CD4-positive, alpha-beta T cell treated with Interleukin-2 at 100 ng/mL for 4 hours (primary cell): ENCODE data around the gene THSD4.

Experiments used
- DNase-seq: peaks from one replicate; pipeline ENCODE4 v3.0.0-alpha.2; 2020; ENCODE audit warnings: low spot score

THSD4 gene

GRCh38 chr15:71588746-71589145 lies 473.5 kb downstream of the THSD4 start:
- no peak for DNase-seq

- DNase-seq = no peak
Measured at GRCh38 chr15:71591057-71591456, 475.8 kb downstream of the THSD4 start.

- DNase-seq = no peak
Measured at GRCh38 chr15:71592203-71592602, 476.9 kb downstream of the THSD4 start.

GRCh38 chr15:71595846-71596553 lies 480.7 kb downstream of the THSD4 start:
- DNase-seq = no peak

- DNase-seq = no peak
Measured at GRCh38 chr15:71596672-71597071, 481.4 kb downstream of the THSD4 start.

- no peak for DNase-seq
Measured at GRCh38 chr15:71597126-71597525, 481.9 kb downstream of the THSD4 start.

GRCh38 chr15:71597637-71598036 lies 482.4 kb downstream of the THSD4 start:
- DNase-seq = no peak

GRCh38 chr15:71598741-71599140 lies 483.5 kb downstream of the THSD4 start:
- DNase-seq = no peak

- DNase-seq = no peak
Measured at GRCh38 chr15:71599418-71600151, 484.3 kb downstream of the THSD4 start.

- DNase-seq = no peak
Measured at GRCh38 chr15:71600237-71600636, 485.0 kb downstream of the THSD4 start.

- no peak for DNase-seq
Measured at GRCh38 chr15:71601038-71601834, 486.0 kb downstream of the THSD4 start.

GRCh38 chr15:71603379-71603778 lies 488.1 kb downstream of the THSD4 start:
- no peak for DNase-seq

GRCh38 chr15:71607383-71607782 lies 492.1 kb downstream of the THSD4 start:
- DNase-seq = no peak

GRCh38 chr15:71610728-71611552 lies 495.7 kb downstream of the THSD4 start:
- DNase-seq = no peak

GRCh38 chr15:71611553-71612396 lies 496.5 kb downstream of the THSD4 start:
- no peak for DNase-seq

GRCh38 chr15:71612397-71612722 lies 497.1 kb downstream of the THSD4 start:
- DNase-seq = no peak

- DNase-seq = no peak
Measured at GRCh38 chr15:71612869-71613268, 497.6 kb downstream of the THSD4 start.

- DNase-seq = no peak
Measured at GRCh38 chr15:71623111-71623510, 507.8 kb downstream of the THSD4 start.

GRCh38 chr15:71626596-71627088 lies 511.4 kb downstream of the THSD4 start:
- DNase-seq = no peak

GRCh38 chr15:71627188-71627587 lies 511.9 kb downstream of the THSD4 start:
- DNase-seq = no peak

- DNase-seq = no peak
Measured at GRCh38 chr15:71627604-71628003, 512.3 kb downstream of the THSD4 start.
